ENCODE results near the gene ARR3. TPM values are rescaled to one million over a fixed set of nuclear protein-coding genes. Genes with fewer than 3 reads are reported as not detected.

ARR3 gene
- polyA plus RNA-seq, 1 donor from 2014 or later, result not detected

- H3K36me3 ChIP-seq (ENCODE audit: insufficient read depth, low read length), result no peaks in the 10 kb centered on the region
- H3K9me3 ChIP-seq (ENCODE audit: low read length), result no peaks in the 10 kb centered on the region
- no peaks in the 10 kb centered on the region for H3F3A ChIP-seq (ENCODE audit: insufficient read depth, low read length, poor library complexity, severe bottlenecking)
- H3K9ac ChIP-seq (ENCODE audit: low read length), result no peak overlapping the region
- H3K9me2 ChIP-seq (ENCODE audit: insufficient read depth, low read length), result no peaks in the 10 kb centered on the region
- H3K79me2 ChIP-seq (replicated peaks; ENCODE audit: insufficient read depth, low read length), result no peaks in the 10 kb centered on the region
- TF ChIP-seq SMC3 (conservative IDR thresholded peaks at IDR 0.05; ENCODE audit: poor library complexity) (no peak), EZH2 (IDR thresholded peaks at IDR 0.05; ENCODE audit: borderline replicate concordance, insufficient read depth, low read length, poor library complexity, severe bottlenecking) (no peak)
- no peaks in the 10 kb centered on the region for H3K27me3 ChIP-seq (ENCODE audit: insufficient read depth, low read depth, low read length)
- no peak overlapping the region for H3K4me3 ChIP-seq (ENCODE audit: low read length)
- H3K4me2 ChIP-seq (ENCODE audit: low read length), result no peak overlapping the region
- H2AFZ ChIP-seq (ENCODE audit: low read depth, low read length), result no peak overlapping the region
- no peak overlapping the region for H3K27ac ChIP-seq (ENCODE audit: low read length)
- no peaks in the 10 kb centered on the region for H4K20me1 ChIP-seq (ENCODE audit: insufficient read depth)
These were observed 10.9 kb downstream of the ARR3 start for GRCh38 chrX:70279081-70279480.

- H3K9me2 ChIP-seq (ENCODE audit: insufficient read depth, low read length), result no peaks in the 10 kb centered on the region
- no peak for TF ChIP-seq SMC3 (conservative IDR thresholded peaks at IDR 0.05; ENCODE audit: poor library complexity)
- H3K27ac ChIP-seq (ENCODE audit: low read length), result no peak overlapping the region
- no peak overlapping the region for H3K4me3 ChIP-seq (ENCODE audit: low read length)
- no peaks in the 10 kb centered on the region for H3F3A ChIP-seq (ENCODE audit: insufficient read depth, low read length, poor library complexity, severe bottlenecking)
- no peaks in the 10 kb centered on the region for H3K36me3 ChIP-seq (ENCODE audit: insufficient read depth, low read length)
- no peak overlapping the region for H3K9ac ChIP-seq (ENCODE audit: low read length)
- H3K4me2 ChIP-seq (ENCODE audit: low read length), result no peak overlapping the region
- H2AFZ ChIP-seq (ENCODE audit: low read depth, low read length), result no peak overlapping the region
- H4K20me1 ChIP-seq (ENCODE audit: insufficient read depth), result no peaks in the 10 kb centered on the region
- H3K9me3 ChIP-seq (ENCODE audit: low read length), result no peaks in the 10 kb centered on the region
- no peaks in the 10 kb centered on the region for H3K79me2 ChIP-seq (replicated peaks; ENCODE audit: insufficient read depth, low read length)
- no peaks in the 10 kb centered on the region for H3K27me3 ChIP-seq (ENCODE audit: insufficient read depth, low read depth, low read length)
These were observed 12.4 kb downstream of the ARR3 start for GRCh38 chrX:70280573-70280972.

GRCh38 chrX:70281951-70282350 is 13.8 kb downstream of the ARR3 start, which contains the start of gene RAB41:
TSS of gene RAB41 (plus strand) at chrX:70282172. CDS start at chrX:70282218, 46 bp downstream.
- no peaks in the 10 kb centered on the region for H3K36me3 ChIP-seq (ENCODE audit: insufficient read depth, low read length)
- H3K9me3 ChIP-seq (ENCODE audit: low read length), result no peaks in the 10 kb centered on the region
- TF ChIP-seq TAF1 (IDR thresholded peaks at IDR 0.05; ENCODE audit: low read depth), result no peak
- no peak for TF ChIP-seq RAD21 (conservative IDR thresholded peaks at IDR 0.05)
- no peak for TF ChIP-seq SMC3 (conservative IDR thresholded peaks at IDR 0.05; ENCODE audit: poor library complexity)
- TF ChIP-seq EP300 (conservative IDR thresholded peaks at IDR 0.05; ENCODE audit: poor library complexity, severe bottlenecking), result no peak
- TF ChIP-seq CTCF (IDR thresholded peaks at IDR 0.05; ENCODE audit: poor library complexity, severe bottlenecking), result no peak
- TF ChIP-seq POLR2AphosphoS5 (IDR thresholded peaks at IDR 0.05), result no peak
- TF ChIP-seq REST (IDR thresholded peaks at IDR 0.05; ENCODE audit: borderline replicate concordance), result no peak
- no peak for TF ChIP-seq EZH2 (IDR thresholded peaks at IDR 0.05; ENCODE audit: borderline replicate concordance, insufficient read depth, low read length, poor library complexity, severe bottlenecking)
- TF ChIP-seq MXI1 (conservative IDR thresholded peaks at IDR 0.05; ENCODE audit: poor library complexity, severe bottlenecking), result no peak
- no peak within 1 kb of the TSS for H3K4me3 ChIP-seq (ENCODE audit: low read length)
- H3K27ac ChIP-seq (ENCODE audit: low read length), result no peak within 1 kb of the TSS
- no peak within 1 kb of the TSS for H2AFZ ChIP-seq (ENCODE audit: low read depth, low read length)
- H3K27me3 ChIP-seq (ENCODE audit: insufficient read depth, low read depth, low read length), result no peaks in the 10 kb centered on the region
- H4K20me1 ChIP-seq (ENCODE audit: insufficient read depth), result no peaks in the 10 kb centered on the region
- no peaks in the 10 kb centered on the region for H3F3A ChIP-seq (ENCODE audit: insufficient read depth, low read length, poor library complexity, severe bottlenecking)
- no peak within 1 kb of the TSS for H3K4me2 ChIP-seq (ENCODE audit: low read length)
- H3K9ac ChIP-seq (ENCODE audit: low read length), result no peak within 1 kb of the TSS
- no peaks in the 10 kb centered on the region for H3K9me2 ChIP-seq (ENCODE audit: insufficient read depth, low read length)
- H3K79me2 ChIP-seq (replicated peaks; ENCODE audit: insufficient read depth, low read length), result no peaks in the 10 kb centered on the region
